DMS114 treated with DMSO at 0.1 percent for 48 hours (cell line): ENCODE data around the gene LATS2.

Experiments
- DNase-seq: peaks from one replicate; lab custom pipeline; 2025; ENCODE audit not compliant: unreplicated experiment; lab: John Stamatoyannopoulos, UW

Gene LATS2

GRCh38 chr13:21061029-21061763, at the start of gene LATS2:
LATS2 (minus strand) TSS chr13:21061586; CDS start chr13:21046026, 15,560 bp downstream.
- DNase-seq, result peak; percentile 73

- DNase-seq, result no peak
These were observed 47.8 kb upstream of the LATS2 start for GRCh38 chr13:21109168-21109567.

GRCh38 chr13:21106089-21106488, 44.7 kb upstream of the LATS2 start:
- DNase-seq, result no peak

GRCh38 chr13:21104199-21105019, 43.0 kb upstream of the LATS2 start:
- no peak for DNase-seq

GRCh38 chr13:21101865-21102576, 40.6 kb upstream of the LATS2 start:
- DNase-seq, result no peak

GRCh38 chr13:21100994-21101757, 39.8 kb upstream of the LATS2 start:
- no peak for DNase-seq

GRCh38 chr13:21100211-21100610, 38.8 kb upstream of the LATS2 start:
- DNase-seq, result no peak

GRCh38 chr13:21095311-21095710, 33.9 kb upstream of the LATS2 start:
- DNase-seq, result no peak

- no peak for DNase-seq
These were observed 28.4 kb upstream of the LATS2 start for GRCh38 chr13:21089830-21090229.

GRCh38 chr13:21088534-21088933, 27.1 kb upstream of the LATS2 start:
- DNase-seq, result no peak

- DNase-seq, result no peak
These were observed 25.5 kb upstream of the LATS2 start for GRCh38 chr13:21086929-21087328.

GRCh38 chr13:21081926-21082325, 20.5 kb upstream of the LATS2 start:
- no peak for DNase-seq

GRCh38 chr13:21080593-21080891, 19.2 kb upstream of the LATS2 start:
- DNase-seq, result peak; percentile 84

- peak; percentile 88 for DNase-seq
These were observed 18.6 kb upstream of the LATS2 start for GRCh38 chr13:21079761-21080592.

- peak; percentile 80 for DNase-seq
These were observed 17.8 kb upstream of the LATS2 start for GRCh38 chr13:21079221-21079620.

- DNase-seq, result no peak
These were observed 17.1 kb upstream of the LATS2 start for GRCh38 chr13:21078501-21078900.

GRCh38 chr13:21077788-21078353, 16.5 kb upstream of the LATS2 start:
- DNase-seq, result no peak

GRCh38 chr13:21077076-21077787, 15.8 kb upstream of the LATS2 start:
- no peak for DNase-seq

- no peak for DNase-seq
These were observed 14.9 kb upstream of the LATS2 start for GRCh38 chr13:21076253-21076652.
